Measurements from ENCODE around the gene RPTOR. TPM values are rescaled to one million over a fixed set of nuclear protein-coding genes. Genes with fewer than 3 reads are reported as not detected.

The RPTOR gene
- total RNA-seq, 1 experiment from 2014 or later, result 30.6 TPM

DNA sequence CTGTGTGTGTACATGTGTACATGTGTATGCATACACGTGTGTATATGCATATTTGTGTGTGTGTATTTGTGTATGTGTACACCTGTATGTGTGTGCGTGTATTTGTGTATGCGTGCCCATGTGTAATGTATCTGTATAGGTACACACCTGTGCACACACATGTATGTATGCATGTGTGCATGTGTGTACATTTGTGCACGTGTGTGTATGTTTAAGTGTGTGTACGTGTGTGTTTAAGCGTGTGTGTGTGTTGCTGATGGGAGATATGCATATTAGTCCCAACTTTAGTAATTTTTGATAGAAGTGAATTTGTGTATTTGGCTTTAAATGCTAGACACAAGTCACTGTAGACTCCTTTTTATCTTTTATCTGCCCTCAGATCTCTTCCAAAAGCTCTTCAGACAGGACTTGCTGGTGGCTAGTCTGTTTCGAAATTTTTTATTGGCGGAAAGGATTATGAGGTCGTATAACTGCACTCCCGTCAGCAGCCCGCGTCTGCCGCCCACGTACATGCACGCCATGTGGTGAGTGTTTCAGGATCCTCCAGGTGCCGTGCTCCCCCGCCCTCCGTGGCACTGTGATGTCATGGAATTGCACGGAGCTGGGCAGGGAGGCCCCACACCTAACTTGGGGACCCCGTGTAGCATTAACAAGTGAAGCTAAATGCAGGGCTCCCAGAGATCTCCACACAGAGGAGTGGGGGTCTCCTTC is 278.2 kb downstream of the RPTOR start:
- Histone ChIP-seq H3K4me2 (ENCODE audit: low read depth, low read length, poor library complexity, severe bottlenecking) (no peak overlapping the region), H3K4me1 (ENCODE audit: low read length) (peaks cover 13% of the 10 kb centered on the region), H3K79me2 (ENCODE audit: low read length) (peaks cover 20% of the 10 kb centered on the region), H3K9me3 (ENCODE audit: low read length) (no peaks in the 10 kb centered on the region), H3K4me3 (ENCODE audit: low read length) (no peak overlapping the region), H3K36me3 (ENCODE audit: insufficient read depth, low read length) (no peaks in the 10 kb centered on the region), H3K9ac (ENCODE audit: low read length) (no peak overlapping the region), H2AFZ (ENCODE audit: low read length) (no peak overlapping the region), H3K27ac (ENCODE audit: low read length) (no peak overlapping the region), H4K20me1 (ENCODE audit: insufficient read depth, low read depth, low read length) (no peaks in the 10 kb centered on the region), H3K27me3 (ENCODE audit: low read length) (no peaks in the 10 kb centered on the region), H3K9me2 (replicated peaks; ENCODE audit: insufficient read depth, low read length) (no peaks in the 10 kb centered on the region)
- no peak for DNase-seq

DNA sequence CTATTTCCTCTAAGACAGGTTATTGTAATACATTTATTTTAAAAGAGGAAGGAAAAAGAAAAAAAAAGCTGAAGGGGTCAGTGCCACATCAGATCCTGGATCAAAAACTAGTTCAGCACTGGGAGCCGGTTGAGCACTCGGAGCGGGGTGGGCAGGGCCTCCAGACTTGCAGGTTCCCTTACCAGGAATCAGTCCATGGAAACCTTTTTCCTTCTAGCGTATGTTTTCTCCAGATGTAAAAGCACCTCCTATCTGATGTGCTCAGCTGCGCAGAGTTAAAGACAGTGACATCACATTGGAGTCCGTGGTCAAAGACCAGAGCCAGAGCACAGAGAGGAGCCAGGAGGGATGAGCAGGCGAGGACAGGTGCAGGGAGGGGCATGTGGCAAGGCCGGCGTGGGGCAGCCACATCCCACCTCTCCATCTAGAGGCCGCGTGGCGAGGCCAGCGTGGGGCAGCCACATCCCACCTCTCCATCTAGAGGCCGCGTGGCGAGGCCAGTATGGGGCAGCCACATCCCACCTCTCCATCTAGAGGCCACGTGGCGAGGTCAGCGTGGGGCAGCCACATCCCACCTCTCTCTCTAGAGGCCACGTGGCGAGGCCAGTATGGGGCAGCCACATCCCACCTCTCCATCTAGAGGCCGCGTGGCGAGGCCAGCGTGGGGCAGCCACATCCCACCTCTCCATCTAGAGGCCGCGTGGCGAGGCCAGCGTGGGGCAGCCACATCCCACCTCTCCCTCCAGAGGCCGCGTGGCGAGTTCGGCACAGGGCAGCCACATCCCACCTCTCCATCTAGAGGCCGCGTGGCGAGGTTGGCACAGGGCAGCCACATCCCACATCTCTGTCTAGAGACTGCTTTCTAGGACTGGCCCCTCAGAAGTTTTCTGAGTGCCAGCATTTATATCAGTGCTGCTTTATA is 280.2 kb downstream of the RPTOR start:
- no peak for DNase-seq
- no peak overlapping the region for H3K27ac ChIP-seq (ENCODE audit: low read length)
- H3K27me3 ChIP-seq (ENCODE audit: low read length), result no peaks in the 10 kb centered on the region
- H3K9me2 ChIP-seq (replicated peaks; ENCODE audit: insufficient read depth, low read length), result no peaks in the 10 kb centered on the region
- no peak overlapping the region for H3K4me2 ChIP-seq (ENCODE audit: low read depth, low read length, poor library complexity, severe bottlenecking)
- H3K9ac ChIP-seq (ENCODE audit: low read length), result no peak overlapping the region
- no peak overlapping the region for H2AFZ ChIP-seq (ENCODE audit: low read length)
- no peaks in the 10 kb centered on the region for H3K36me3 ChIP-seq (ENCODE audit: insufficient read depth, low read length)
- peaks cover 13% of the 10 kb centered on the region for H3K4me1 ChIP-seq (ENCODE audit: low read length)
- no peaks in the 10 kb centered on the region for H4K20me1 ChIP-seq (ENCODE audit: insufficient read depth, low read depth, low read length)
- H3K79me2 ChIP-seq (ENCODE audit: low read length), result peaks cover 4% of the 10 kb centered on the region; the same call in 1 of the 2 replicates
- H3K9me3 ChIP-seq (ENCODE audit: low read length), result no peaks in the 10 kb centered on the region
- H3K4me3 ChIP-seq (ENCODE audit: low read length), result no peak overlapping the region

- Histone ChIP-seq H3K79me2 (ENCODE audit: low read length) (peaks cover 2% of the 10 kb centered on the region; the same call in 1 of the 2 replicates), H3K9me3 (ENCODE audit: low read length) (no peaks in the 10 kb centered on the region), H2AFZ (ENCODE audit: low read length) (no peak overlapping the region), H3K4me3 (ENCODE audit: low read length) (no peak overlapping the region), H3K36me3 (ENCODE audit: insufficient read depth, low read length) (no peaks in the 10 kb centered on the region), H3K9me2 (replicated peaks; ENCODE audit: insufficient read depth, low read length) (no peaks in the 10 kb centered on the region), H3K27me3 (ENCODE audit: low read length) (no peaks in the 10 kb centered on the region), H3K9ac (ENCODE audit: low read length) (no peak overlapping the region), H4K20me1 (ENCODE audit: insufficient read depth, low read depth, low read length) (no peaks in the 10 kb centered on the region), H3K4me2 (ENCODE audit: low read depth, low read length, poor library complexity, severe bottlenecking) (no peak overlapping the region), H3K4me1 (ENCODE audit: low read length) (peaks cover 13% of the 10 kb centered on the region), H3K27ac (ENCODE audit: low read length) (no peak overlapping the region)
- DNase-seq, result no peak
Measured at GRCh38 chr17:80825471-80826345, 281.1 kb downstream of the RPTOR start.

DNA sequence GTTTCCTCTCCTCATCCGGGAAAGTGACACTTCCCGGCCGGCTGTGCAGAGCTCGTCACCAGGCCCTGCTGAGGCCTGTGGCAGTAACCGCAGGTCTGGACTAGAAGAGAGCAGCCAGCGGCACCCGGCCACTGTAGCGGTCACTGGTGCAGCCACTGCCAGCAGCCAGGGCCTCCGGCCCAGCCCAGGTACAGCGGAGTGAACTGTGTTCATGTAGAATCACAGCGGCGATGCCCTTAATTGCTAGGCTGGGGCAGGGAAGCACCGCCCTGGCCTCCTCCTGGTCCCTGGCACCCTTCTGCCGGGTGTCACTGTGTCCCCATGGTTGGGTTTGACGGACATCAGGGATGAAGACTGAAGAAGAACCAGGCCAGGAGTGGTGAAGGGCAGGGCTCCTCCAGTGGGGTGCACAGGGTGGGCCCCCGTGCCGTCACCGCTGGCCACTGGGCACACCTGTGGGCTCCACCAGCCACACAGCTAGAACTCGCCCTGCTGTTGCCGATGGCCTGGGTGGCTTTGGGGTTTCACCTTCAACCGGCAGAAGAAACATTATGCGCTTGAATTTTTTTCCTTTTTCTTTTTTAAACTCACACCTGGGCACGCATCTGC is 281.8 kb downstream of the RPTOR start:
- H3K9ac ChIP-seq (ENCODE audit: low read length), result no peak overlapping the region
- no peaks in the 10 kb centered on the region for H3K9me3 ChIP-seq (ENCODE audit: low read length)
- H4K20me1 ChIP-seq (ENCODE audit: insufficient read depth, low read depth, low read length), result no peaks in the 10 kb centered on the region
- H3K27ac ChIP-seq (ENCODE audit: low read length), result no peak overlapping the region
- H3K4me3 ChIP-seq (ENCODE audit: low read length), result no peak overlapping the region
- H3K4me2 ChIP-seq (ENCODE audit: low read depth, low read length, poor library complexity, severe bottlenecking), result no peak overlapping the region
- DNase-seq, result no peak
- peaks cover 2% of the 10 kb centered on the region; the same call in 1 of the 2 replicates for H3K79me2 ChIP-seq (ENCODE audit: low read length)
- H3K4me1 ChIP-seq (ENCODE audit: low read length), result peaks cover 13% of the 10 kb centered on the region
- H3K36me3 ChIP-seq (ENCODE audit: insufficient read depth, low read length), result no peaks in the 10 kb centered on the region
- no peak overlapping the region for H2AFZ ChIP-seq (ENCODE audit: low read length)
- H3K27me3 ChIP-seq (ENCODE audit: low read length), result no peaks in the 10 kb centered on the region
- H3K9me2 ChIP-seq (replicated peaks; ENCODE audit: insufficient read depth, low read length), result no peaks in the 10 kb centered on the region

- no peak overlapping the region for H3K4me2 ChIP-seq (ENCODE audit: low read depth, low read length, poor library complexity, severe bottlenecking)
- no peaks in the 10 kb centered on the region for H4K20me1 ChIP-seq (ENCODE audit: insufficient read depth, low read depth, low read length)
- H3K9me2 ChIP-seq (replicated peaks; ENCODE audit: insufficient read depth, low read length), result no peaks in the 10 kb centered on the region
- H2AFZ ChIP-seq (ENCODE audit: low read length), result no peak overlapping the region
- H3K27ac ChIP-seq (ENCODE audit: low read length), result no peak overlapping the region
- no peak overlapping the region for H3K9ac ChIP-seq (ENCODE audit: low read length)
- no peaks in the 10 kb centered on the region for H3K36me3 ChIP-seq (ENCODE audit: insufficient read depth, low read length)
- peaks cover 2% of the 10 kb centered on the region; the same call in 1 of the 2 replicates for H3K79me2 ChIP-seq (ENCODE audit: low read length)
- no peak for DNase-seq
- H3K4me1 ChIP-seq (ENCODE audit: low read length), result peaks cover 19% of the 10 kb centered on the region
- no peak overlapping the region for H3K4me3 ChIP-seq (ENCODE audit: low read length)
- no peaks in the 10 kb centered on the region for H3K9me3 ChIP-seq (ENCODE audit: low read length)
- H3K27me3 ChIP-seq (ENCODE audit: low read length), result no peaks in the 10 kb centered on the region
Measured at GRCh38 chr17:80826955-80827645, 282.5 kb downstream of the RPTOR start.

DNA sequence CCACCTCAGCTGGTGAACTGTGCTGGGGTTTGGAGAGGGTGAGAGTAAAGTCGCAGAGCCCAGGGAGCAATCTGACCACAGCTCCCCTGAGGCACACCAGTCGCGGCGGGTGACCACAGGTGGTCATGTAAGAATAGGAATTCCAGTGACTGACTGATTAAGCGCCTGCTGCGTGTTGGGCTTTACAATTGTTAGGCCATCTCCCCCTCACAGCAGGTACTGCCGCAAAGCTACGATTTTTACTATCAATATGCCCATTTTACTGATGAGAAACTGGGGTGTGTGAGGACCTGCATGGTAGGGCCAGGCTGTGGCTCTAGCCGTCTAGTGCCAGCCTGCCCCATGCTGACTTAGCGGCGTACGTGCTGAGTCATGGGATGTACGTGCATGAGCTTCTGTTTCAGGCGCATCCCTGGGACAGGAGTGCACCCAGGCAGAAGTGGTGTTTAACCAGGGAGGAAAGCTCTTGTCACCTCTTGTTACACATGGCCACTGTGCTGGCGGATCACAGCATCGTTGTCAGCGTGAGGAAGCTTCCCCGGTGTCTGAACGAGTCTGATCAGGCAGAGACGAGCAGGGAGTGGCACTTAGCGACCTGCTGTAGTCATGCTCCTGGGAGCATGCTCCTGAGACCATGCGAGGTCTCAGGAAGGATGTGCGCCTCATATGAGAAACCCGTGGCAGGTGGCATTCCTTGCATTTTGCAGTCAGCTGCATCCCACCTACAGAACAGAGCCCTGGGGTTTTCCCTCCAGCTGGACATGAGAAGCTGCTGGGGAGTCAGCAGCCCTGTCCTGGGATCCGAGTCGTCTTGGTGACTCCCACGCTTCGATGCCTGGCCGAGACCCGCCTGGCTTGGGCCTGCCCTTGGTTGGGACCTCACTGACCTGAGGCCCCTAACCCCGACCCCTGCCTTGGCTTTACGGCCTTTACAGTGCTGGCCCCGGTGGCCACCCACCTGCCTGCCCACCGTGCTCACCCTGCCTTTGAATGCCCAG is 283.3 kb downstream of the RPTOR start:
- Histone ChIP-seq H3K4me1 (ENCODE audit: low read length) (peaks cover 27% of the 10 kb centered on the region), H3K9ac (ENCODE audit: low read length) (no peak overlapping the region), H3K36me3 (ENCODE audit: insufficient read depth, low read length) (no peaks in the 10 kb centered on the region), H3K4me2 (ENCODE audit: low read depth, low read length, poor library complexity, severe bottlenecking) (no peak overlapping the region), H3K9me3 (ENCODE audit: low read length) (no peaks in the 10 kb centered on the region), H3K4me3 (ENCODE audit: low read length) (no peak overlapping the region), H3K27ac (ENCODE audit: low read length) (no peak overlapping the region), H4K20me1 (ENCODE audit: insufficient read depth, low read depth, low read length) (no peaks in the 10 kb centered on the region), H3K27me3 (ENCODE audit: low read length) (no peaks in the 10 kb centered on the region), H3K79me2 (ENCODE audit: low read length) (peaks cover 2% of the 10 kb centered on the region; the same call in 1 of the 2 replicates), H3K9me2 (replicated peaks; ENCODE audit: insufficient read depth, low read length) (no peaks in the 10 kb centered on the region), H2AFZ (ENCODE audit: low read length) (no peak overlapping the region)
- no peak for DNase-seq

All from Karpas-422 (cell line).